Liver (tissue), 9 donors: ENCODE measurements around the gene MPPE1. TPM values are rescaled to one million over a fixed set of nuclear protein-coding genes. Genes with fewer than 3 reads are reported as not detected.

Source experiments
- DNase-seq: peaks from one replicate; pipeline ENCODE4 v3.0.0-alpha.2; 2017; ENCODE audit warnings: low spot score
- H3K27ac ChIP-seq, 2 donors: one replicate each; pipeline ENCODE4 v1.7.0; 2013; ENCODE audit warnings: inconsistent platforms in 2 of 2, low read length in 2 of 2, control low read depth in 1 of 2, low read depth in 1 of 2, mild to moderate bottlenecking in 1 of 2
- H3K27me3 ChIP-seq, 4 donors: one replicate each; pipeline versions ENCODE4 v1.6.1 to v1.7.0; 2013; ENCODE audit warnings: low read length in 3 of 4, inconsistent platforms in 1 of 4, mild to moderate bottlenecking in 1 of 4, moderate library complexity in 1 of 4; ENCODE audit not compliant: control insufficient read depth in 4 of 4, insufficient read depth in 4 of 4
- H3K36me3 ChIP-seq, 4 donors: one replicate each; pipeline versions ENCODE4 v1.6.1 to v1.7.0; 2013; ENCODE audit warnings: low read length in 3 of 4, mild to moderate bottlenecking in 3 of 4, low read depth in 1 of 4, moderate library complexity in 1 of 4; ENCODE audit not compliant: control insufficient read depth in 4 of 4, insufficient read depth in 3 of 4
- H3K4me1 ChIP-seq, 4 donors: one replicate each; pipeline versions ENCODE4 v1.6.1 to v1.7.0; 2013; ENCODE audit warnings: low read length in 3 of 4, mild to moderate bottlenecking in 3 of 4, moderate library complexity in 1 of 4; ENCODE audit not compliant: control insufficient read depth in 4 of 4, insufficient read depth in 4 of 4
- H3K4me3 ChIP-seq, 3 donors: one replicate each; pipeline versions ENCODE4 v1.6.1 to v1.7.0; 2013; ENCODE audit warnings: low read length in 3 of 3, control low read depth in 1 of 3, low read depth in 1 of 3, mild to moderate bottlenecking in 1 of 3
- H3K9ac ChIP-seq, 2 donors: one replicate each; pipeline ENCODE4 v1.7.0; 2013; ENCODE audit warnings: low read length in 2 of 2, mild to moderate bottlenecking in 2 of 2, moderate library complexity in 2 of 2, control low read depth in 1 of 2, low read depth in 1 of 2
- H3K9me3 ChIP-seq, 4 donors: one replicate each; pipeline versions ENCODE4 v1.6.1 to v1.7.0; 2013; ENCODE audit warnings: low read length in 3 of 4; ENCODE audit not compliant: control insufficient read depth in 4 of 4
- ATF3 ChIP-seq: IDR thresholded peaks from 2 replicates; pipeline ENCODE4 v1.6.1; 2016; ENCODE audit warnings: antibody characterized with exemption
- EGR1 ChIP-seq, 2 donors: IDR thresholded peaks; 2 replicates each; pipeline ENCODE4 v1.6.1; 2016 to 2018; ENCODE audit warnings: antibody characterized with exemption in 2 of 2, low read depth in 2 of 2
- FOXA1 ChIP-seq: IDR thresholded peaks from 2 replicates; pipeline ENCODE4 v1.6.1; 2016; ENCODE audit warnings: antibody characterized with exemption
- FOXA2 ChIP-seq: IDR thresholded peaks from 2 replicates; pipeline ENCODE4 v1.6.1; 2016; ENCODE audit warnings: antibody characterized with exemption
- HNF4A ChIP-seq, 2 donors: conservative IDR thresholded peaks; 2 replicates each; pipeline ENCODE4 v1.6.1; 2016; ENCODE audit warnings: antibody characterized with exemption in 2 of 2, mild to moderate bottlenecking in 2 of 2
- HNF4G ChIP-seq: IDR thresholded peaks from 2 replicates; pipeline ENCODE4 v1.6.1; 2016; ENCODE audit warnings: antibody characterized with exemption
- MAX ChIP-seq: IDR thresholded peaks from 2 replicates; pipeline ENCODE4 v1.6.1; 2016; ENCODE audit warnings: antibody characterized with exemption
- NR2F2 ChIP-seq: IDR thresholded peaks from 2 replicates; pipeline ENCODE4 v1.6.1; 2016; ENCODE audit warnings: antibody characterized with exemption
- RAD21 ChIP-seq, 2 donors: IDR thresholded peaks; 2 replicates each; pipeline ENCODE4 v1.6.1; 2016; ENCODE audit warnings: antibody characterized with exemption in 2 of 2, mild to moderate bottlenecking in 2 of 2
- SP1 ChIP-seq: IDR thresholded peaks from 2 replicates; pipeline ENCODE4 v1.6.1; 2018; ENCODE audit warnings: antibody characterized with exemption, mild to moderate bottlenecking
- YY1 ChIP-seq: IDR thresholded peaks from 2 replicates; pipeline ENCODE4 v1.6.1; 2016; ENCODE audit warnings: antibody characterized with exemption, mild to moderate bottlenecking
- WGBS: extraction: QIAGEN DNeasy Blood & Tissue Kit; methylation state at CpG from one replicate; pipeline ENCODE4 v1.1.7; 2013; 5-methylcytosine and 5-hydroxymethylcytosine counted together
- polyA plus RNA-seq, 2 donors: library from polyadenylated mRNA; stranded (reverse) in 1 of 2; unstranded in 1 of 2; fragments of 200-250 nt in 1 of 2; fragments of >200 nt in 1 of 2; fragmentation: Nextera tagmentation in 1 of 2; extraction: Ambion mirVana in 1 of 2; gene quantifications; one replicate each; pipeline versions ENCODE4 v1.2.1 to v1.2.3, GENCODE V29; 2013 to 2015
- total RNA-seq, 2 donors: library from RNA; depleted of rRNA; stranded (reverse); fragments of >200 nt; gene quantifications; one replicate each; pipeline ENCODE4 v1.2.3, GENCODE V29; 2014
- TF ChIP-seq, protein P1 (sequence below): IDR thresholded peaks from 2 replicates; pipeline ENCODE4 v1.6.1; 2016; ENCODE audit warnings: antibody characterized with exemption
- donor health status: healthy.
- donor health status: healthy.
- donor health status: healthy.
- donor health status: healthy.
- donor health status: healthy.

MPPE1 gene
- total and polyA plus RNA-seq, 4 donors, result 9.8 to 31.6 (median 26.1) TPM

DNA sequence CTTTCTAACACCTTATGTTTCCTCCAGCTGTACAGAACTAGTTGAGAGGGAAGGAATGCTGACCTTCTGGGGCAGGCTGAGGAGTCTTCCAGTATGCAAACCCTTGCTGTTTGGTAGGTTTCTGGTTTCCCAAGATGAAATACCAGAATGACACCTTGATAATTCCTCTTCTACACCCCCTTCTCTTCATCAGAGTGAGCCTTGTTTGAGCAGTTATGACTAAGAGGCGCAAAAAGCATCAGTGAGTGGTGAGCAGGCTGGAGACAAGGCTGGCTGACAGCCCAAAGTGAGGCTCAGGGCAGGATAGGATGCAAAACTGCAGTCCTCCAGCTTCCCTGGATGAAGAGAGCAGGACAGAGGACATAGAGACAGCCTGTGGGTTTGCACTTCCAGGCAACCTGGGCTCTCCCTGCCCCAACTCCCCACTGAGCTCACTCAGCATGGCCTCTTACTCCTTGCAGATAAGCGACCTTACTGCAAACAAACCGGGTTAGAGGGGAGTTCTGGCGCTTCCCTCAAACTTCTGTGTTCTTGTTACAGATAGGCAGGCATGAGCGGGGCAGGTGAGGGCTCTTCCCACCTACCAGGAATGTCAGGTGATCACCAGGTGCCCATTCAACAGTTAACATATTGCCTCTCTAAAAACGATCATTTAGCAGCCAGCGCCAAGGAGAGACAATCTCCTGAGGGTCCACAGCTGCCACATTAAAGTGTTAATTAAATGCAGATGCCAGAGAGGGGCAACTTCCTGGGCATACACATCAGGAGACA lies 5.4 kb downstream of the MPPE1 start:
- Histone ChIP-seq H3K9ac (no peak overlapping the region), H3K27me3 (no peaks in the 10 kb centered on the region), H3K4me3 (no peak overlapping the region), H3K9me3 (no peaks in the 10 kb centered on the region), H3K36me3 (peaks cover 3 to 17% (median 12%) of the 10 kb centered on the region in 4 donors), H3K27ac (no peak overlapping the region), H3K4me1 (peaks cover 7 to 20% (median 17%) of the 10 kb centered on the region in 4 donors)
- 83% methylated on average over 7 of the region's 7 CpGs for whole genome bisulfite sequencing
- TF ChIP-seq RAD21 (IDR thresholded peaks at IDR 0.05), result no peak
- TF ChIP-seq YY1, result no peak
- no peak for DNase-seq

DNA sequence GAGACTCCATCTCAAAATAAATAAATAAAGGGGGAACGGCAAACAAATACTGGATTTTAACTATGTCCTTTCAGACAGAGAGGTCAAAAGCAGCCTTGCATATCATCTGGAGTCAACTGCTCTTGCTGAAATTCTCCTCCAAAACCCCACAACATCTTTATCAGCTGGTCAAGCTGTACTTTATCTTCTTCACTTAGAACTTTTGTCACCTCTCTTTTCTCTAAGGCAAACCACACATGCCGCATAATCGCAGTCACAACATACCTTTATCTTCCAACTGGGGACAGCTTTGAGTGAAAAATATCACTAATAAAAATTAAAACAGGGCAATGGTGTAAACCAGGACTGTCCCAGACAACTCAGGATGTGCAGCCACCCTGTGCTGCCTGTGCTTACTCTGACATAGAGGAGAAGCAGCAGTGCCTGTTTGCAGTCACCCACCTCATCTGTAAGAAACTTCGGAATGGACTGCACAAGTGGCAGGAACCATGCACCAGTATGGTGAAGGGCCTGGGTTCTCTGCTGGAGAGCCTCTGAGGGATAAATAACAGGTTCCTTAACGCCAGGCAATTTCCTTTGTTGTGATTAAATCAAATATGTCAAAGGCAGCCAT lies 6.2 kb downstream of the MPPE1 start:
- Histone ChIP-seq H3K27ac (no peak overlapping the region), H3K4me1 (peaks cover 2 to 12% (median 10%) of the 10 kb centered on the region in 4 donors), H3K9me3 (no peaks in the 10 kb centered on the region), H3K9ac (no peak overlapping the region), H3K36me3 (peaks cover 3 to 17% (median 12%) of the 10 kb centered on the region in 4 donors), H3K27me3 (no peaks in the 10 kb centered on the region), H3K4me3 (no peak overlapping the region)
- WGBS, result 91% methylated on average over 5 of the region's 5 CpGs
- no peak for DNase-seq
- TF ChIP-seq NR2F2 (no peak), ATF3 (no peak), FOXA1 (no peak), SP1 (no peak), YY1 (no peak), RAD21 (IDR thresholded peaks at IDR 0.05) (no peak), MAX (no peak), FOXA2 (no peak), EGR1 (IDR thresholded peaks at IDR 0.05; ENCODE audit: low read depth in 2 of 2) (no peak), HNF4A (conservative IDR thresholded peaks at IDR 0.05) (no peak)
- TF ChIP-seq, protein P1, sequence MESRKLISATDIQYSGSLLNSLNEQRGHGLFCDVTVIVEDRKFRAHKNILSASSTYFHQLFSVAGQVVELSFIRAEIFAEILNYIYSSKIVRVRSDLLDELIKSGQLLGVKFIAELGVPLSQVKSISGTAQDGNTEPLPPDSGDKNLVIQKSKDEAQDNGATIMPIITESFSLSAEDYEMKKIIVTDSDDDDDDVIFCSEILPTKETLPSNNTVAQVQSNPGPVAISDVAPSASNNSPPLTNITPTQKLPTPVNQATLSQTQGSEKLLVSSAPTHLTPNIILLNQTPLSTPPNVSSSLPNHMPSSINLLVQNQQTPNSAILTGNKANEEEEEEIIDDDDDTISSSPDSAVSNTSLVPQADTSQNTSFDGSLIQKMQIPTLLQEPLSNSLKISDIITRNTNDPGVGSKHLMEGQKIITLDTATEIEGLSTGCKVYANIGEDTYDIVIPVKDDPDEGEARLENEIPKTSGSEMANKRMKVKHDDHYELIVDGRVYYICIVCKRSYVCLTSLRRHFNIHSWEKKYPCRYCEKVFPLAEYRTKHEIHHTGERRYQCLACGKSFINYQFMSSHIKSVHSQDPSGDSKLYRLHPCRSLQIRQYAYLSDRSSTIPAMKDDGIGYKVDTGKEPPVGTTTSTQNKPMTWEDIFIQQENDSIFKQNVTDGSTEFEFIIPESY, result no peak

DNA sequence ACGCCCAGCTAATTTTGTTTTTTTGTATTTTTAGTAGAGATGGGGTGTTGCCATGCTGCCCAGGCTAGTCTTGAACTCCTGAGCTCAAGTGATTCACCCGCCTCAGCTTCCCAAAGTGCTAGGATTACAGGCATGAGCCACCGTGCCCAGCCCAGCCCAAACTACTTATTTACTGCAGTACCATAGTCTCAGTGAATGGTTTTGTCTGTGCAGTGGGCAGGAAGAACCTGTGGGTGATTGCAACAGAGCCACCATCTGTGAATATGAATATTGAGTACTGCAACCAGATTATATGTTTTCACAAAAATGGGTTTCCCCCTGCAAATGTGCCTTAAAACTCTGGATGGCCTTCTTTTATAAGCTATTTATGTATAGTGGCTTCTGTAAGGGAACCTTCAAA lies 9.1 kb downstream of the MPPE1 start:
- Histone ChIP-seq H3K27ac (no peak overlapping the region), H3K9ac (no peak overlapping the region), H3K27me3 (no peaks in the 10 kb centered on the region), H3K4me3 (no peak overlapping the region), H3K36me3 (peaks cover 11 to 24% (median 18%) of the 10 kb centered on the region in 4 donors), H3K9me3 (no peaks in the 10 kb centered on the region), H3K4me1 (no peaks in the 10 kb centered on the region)
- no peak for DNase-seq
- no peak for TF ChIP-seq HNF4G
- no peak for TF ChIP-seq SP1
- no peak for TF ChIP-seq FOXA2
- TF ChIP-seq HNF4A (conservative IDR thresholded peaks at IDR 0.05), result no peak
- WGBS, result 93% methylated on average over 3 of the region's 3 CpGs
